ENCODE measurements around the gene TSSC4. TPM values are rescaled to one million over a fixed set of nuclear protein-coding genes. Genes with fewer than 3 reads are reported as not detected.

TSSC4 gene
- total RNA-seq, 6 experiments from 2014 or later = 47.4 to 74.7 (median 62.8) TPM

GRCh38 chr11:2443406-2443805, 42.9 kb downstream of the TSSC4 start:
- no peak for TF ChIP-seq CTCF (IDR thresholded peaks at IDR 0.05)
- Mint-ChIP-seq H3K9me3 (peaks cover 5% of the 10 kb centered on the region; the same call in 1 of the 2 replicates), H3K27ac (no peak overlapping the region), H3K4me3 (no peak overlapping the region), H3K27me3 (ENCODE audit: insufficient read depth) (peaks cover 21% of the 10 kb centered on the region), H3K36me3 (ENCODE audit: low read depth) (no peaks in the 10 kb centered on the region), H3K4me1 (ENCODE audit: low read depth) (no peaks in the 10 kb centered on the region)
- no peak for DNase-seq

GRCh38 chr11:2443881-2444820, 43.6 kb downstream of the TSSC4 start, which contains the start of gene TRPM5:
TRPM5 (minus strand) TSS chr11:2444514; CDS start chr11:2423036, 21,478 bp downstream.
- no peak for TF ChIP-seq CTCF (IDR thresholded peaks at IDR 0.05)
- Mint-ChIP-seq H3K4me3 (no peak within 1 kb of the TSS), H3K36me3 (ENCODE audit: low read depth) (no peaks in the 10 kb centered on the region), H3K27me3 (ENCODE audit: insufficient read depth) (peaks cover 25% of the 10 kb centered on the region), H3K9me3 (peaks cover 5% of the 10 kb centered on the region; the same call in 1 of the 2 replicates), H3K4me1 (ENCODE audit: low read depth) (no peaks in the 10 kb centered on the region), H3K27ac (no peak within 1 kb of the TSS)
- DNase-seq = no peak

GRCh38 chr11:2444821-2445745, 44.5 kb downstream of the TSSC4 start, which contains the start of gene KCNQ1:
KCNQ1 (plus strand) TSS chr11:2445008; CDS start chr11:2445099, 91 bp downstream.
- no peak for TF ChIP-seq CTCF (IDR thresholded peaks at IDR 0.05)
- Mint-ChIP-seq H3K4me3 (no peak within 1 kb of the TSS), H3K9me3 (peaks cover 5% of the 10 kb centered on the region; the same call in 1 of the 2 replicates), H3K27ac (no peak within 1 kb of the TSS), H3K36me3 (ENCODE audit: low read depth) (no peaks in the 10 kb centered on the region), H3K4me1 (ENCODE audit: low read depth) (no peaks in the 10 kb centered on the region), H3K27me3 (ENCODE audit: insufficient read depth) (peaks cover 27% of the 10 kb centered on the region)
- DNase-seq = no peak

- no peak overlapping the region for H3K4me3 Mint-ChIP-seq
- H3K4me1 Mint-ChIP-seq (ENCODE audit: low read depth) = no peaks in the 10 kb centered on the region
- H3K9me3 Mint-ChIP-seq = peaks cover 5% of the 10 kb centered on the region; the same call in 1 of the 2 replicates
- H3K27me3 Mint-ChIP-seq (ENCODE audit: insufficient read depth) = peaks cover 33% of the 10 kb centered on the region
- H3K36me3 Mint-ChIP-seq (ENCODE audit: low read depth) = no peaks in the 10 kb centered on the region
- no peak for DNase-seq
- TF ChIP-seq CTCF (IDR thresholded peaks at IDR 0.05) = no peak
- H3K27ac Mint-ChIP-seq = no peak overlapping the region
Observed at GRCh38 chr11:2445746-2446551, 45.4 kb downstream of the TSSC4 start.
